Ovary (tissue), 9 donors: Measurements from ENCODE around the gene CBX8. TPM values are rescaled to one million over a fixed set of nuclear protein-coding genes. Genes with fewer than 3 reads are reported as not detected.

Experiments used
- DNase-seq, 5 donors: peaks; one replicate each; pipeline ENCODE4 v3.0.0-alpha.2; 2019 to 2020
- H3K27ac ChIP-seq, 2 donors: fragments of 200-600 bp; one replicate each; pipeline versions ENCODE4 v1.5.1 to v1.8.0; 2019 to 2022
- H3K27me3 ChIP-seq: fragments of 200-600 bp; one replicate; pipeline ENCODE4 v1.8.0; 2022
- H3K36me3 ChIP-seq: fragments of 200-600 bp; sonication (generic); one replicate; pipeline ENCODE4 v1.5.1; 2019
- H3K4me1 ChIP-seq: one replicate; pipeline ENCODE4 v1.8.1; 2013; ENCODE audit warnings: mild to moderate bottlenecking, moderate library complexity; ENCODE audit not compliant: insufficient read depth
- H3K4me3 ChIP-seq: fragments of 200-600 bp; sonication (generic); one replicate; pipeline ENCODE4 v1.5.1; 2017
- H3K9me3 ChIP-seq, 2 donors: fragments of 200-600 bp in 1 of 2; sonication (generic) in 1 of 2; one replicate each; pipeline versions ENCODE4 v1.5.1 to v1.8.1; 2013 to 2019; ENCODE audit warnings: mild to moderate bottlenecking in 1 of 2, moderate library complexity in 1 of 2
- CTCF ChIP-seq, 3 donors: fragments of 450-650 bp in 2 of 3; fragments of 200-600 bp in 1 of 3; IDR thresholded peaks; one replicate each; pipeline versions ENCODE4 v1.5.1 to v1.8.0; 2016 to 2022; ENCODE audit warnings: antibody characterized with exemption in 3 of 3, mild to moderate bottlenecking in 1 of 3
- EP300 ChIP-seq: sonication (generic); formaldehyde crosslinking; IDR thresholded peaks from one replicate; pipeline ENCODE4 v1.6.1; 2017; ENCODE audit warnings: antibody characterized with exemption
- POLR2A ChIP-seq: fragments of 450-650 bp; IDR thresholded peaks from one replicate; pipeline ENCODE4 v1.6.1; 2017; ENCODE audit warnings: antibody characterized with exemption, mild to moderate bottlenecking, moderate library complexity
- WGBS, 3 donors: extraction: QIAGEN DNeasy Blood & Tissue Kit in 1 of 3; methylation state at CpG; one replicate each; pipeline versions ENCODE4 v1.1.5 to v1.1.7; 2013 to 2017; 5-methylcytosine and 5-hydroxymethylcytosine counted together
- intact Hi-C, 4 donors: fragments of 100-400 bp; cut with DNase I; formaldehyde crosslinking; loops; one replicate each; pipeline versions ENCODE4 v1.11.0 to v1.15.1; 2022 to 2023
- polyA plus RNA-seq, 2 donors: library from polyadenylated mRNA; stranded (reverse); fragments of 200-250 nt in 1 of 2; fragments of 350-450 nt in 1 of 2; fragmentation: Illumina TruSeq in 1 of 2; extraction: RNeasy Lipid Tissue Mini Kit (QIAGEN cat#74804) in 1 of 2; gene quantifications; one replicate each; pipeline ENCODE4 v1.2.3, GENCODE V29; 2013 to 2014
- total RNA-seq, 7 donors: library from RNA; depleted of rRNA in 2 of 7; stranded (reverse); fragments of >200 nt in 2 of 7; fragmentation: NEBNext Ultra II Directional in 3 of 7; extraction: Animal tissue kit (Norgen Biotek cat#: 25700) in 3 of 7; gene quantifications; one replicate each; pipeline versions ENCODE4 v1.1.0 to v1.2.4, GENCODE V29; 2016 to 2023
- donor health status: DM: no; HTN: no; CAD: no; lungs with moderate emphysema.
- donor health status: DM: no; HTN: no; CAD: no.
- donor health status: Bipolar disorder and iron deficiency.
- donor health status: DM: yes; HTN: yes; CAD: no.
- donor health status: DM: no; HTN: no; CAD: no.
- donor health status: DM: yes; HTN: yes; CAD: no.

CBX8 gene
- total and polyA plus RNA-seq, 9 donors, result 0.60 to 7.0 (median 3.2) TPM

GRCh38 chr17:79814974-79815835 is 18.3 kb upstream of the CBX8 start:
- TF ChIP-seq CTCF (IDR thresholded peaks at IDR 0.05), result no peak
- DNase-seq, result peak in 1 of 5 donors; percentile 46
- H3K27ac ChIP-seq, result no peak overlapping the region
- no peaks in the 10 kb centered on the region for H3K4me1 ChIP-seq
- H3K36me3 ChIP-seq, result no peaks in the 10 kb centered on the region
- intact Hi-C loops, result no loop called here
- no peak overlapping the region for H3K4me3 ChIP-seq
- peaks cover 29% of the 10 kb centered on the region for H3K27me3 ChIP-seq
- no peaks in the 10 kb centered on the region for H3K9me3 ChIP-seq
- WGBS, 3 donors, result 4 to 9% (median 5%) methylated on average over 55 to 96 of the region's 96 CpGs

- Histone ChIP-seq H3K27me3 (peaks cover 29% of the 10 kb centered on the region), H3K27ac (no peak overlapping the region), H3K9me3 (no peaks in the 10 kb centered on the region), H3K4me3 (no peak overlapping the region), H3K4me1 (no peaks in the 10 kb centered on the region), H3K36me3 (no peaks in the 10 kb centered on the region)
- intact Hi-C loops, result no loop called here
- no peak for TF ChIP-seq CTCF (IDR thresholded peaks at IDR 0.05)
- TF ChIP-seq EP300, result no peak
- TF ChIP-seq POLR2A, result no peak
- no peak for DNase-seq
- 11 to 19% (median 11%) methylated on average over 42 to 43 of the region's 43 CpGs for WGBS, 3 donors
Observed at GRCh38 chr17:79814127-79814973, 17.5 kb upstream of the CBX8 start.

- H3K4me1 ChIP-seq, result no peaks in the 10 kb centered on the region
- H3K9me3 ChIP-seq, result no peaks in the 10 kb centered on the region
- H3K27me3 ChIP-seq, result peaks cover 29% of the 10 kb centered on the region
- no peaks in the 10 kb centered on the region for H3K36me3 ChIP-seq
- peak in 2 of 5 donors; percentile 43 to 49 for DNase-seq
- no peak overlapping the region for H3K27ac ChIP-seq
- TF ChIP-seq EP300 (no peak), CTCF (IDR thresholded peaks at IDR 0.05) (no peak), POLR2A (no peak)
- intact Hi-C loops, result loop anchor here in 1 of 4 donors (2.0 kb wide), 1 partner anchor 15 kb away; no protein-coding TSS in a partner anchor
- peak overlapping the region; percentile 2 for H3K4me3 ChIP-seq
- 1 to 3% (median 3%) methylated on average over 17 to 89 of the region's 89 CpGs for WGBS, 3 donors
Observed at GRCh38 chr17:79813297-79814126, 16.6 kb upstream of the CBX8 start.
